PC-3 (cell line): ENCODE results near the gene TARP.

Source experiments
- ATAC-seq: fragments of 200-7000 bp; cut with Tn5 transposase; 2 replicates; pipeline ENCODE4 v1.9.1; 2020; ENCODE audit warnings: mild to moderate bottlenecking, moderate library complexity
- BruUV-seq: library from RNA; stranded (reverse); fragments of 400-500 nt; replicated peaks from 2 replicates; lab custom pipeline; 2021; lab: Mats Ljungman, UMichigan
- CTCF ChIA-PET: fragments of 300-600 bp; sonication (Branson Sonifier 250); formaldehyde crosslinking; loops from one replicate; lab custom pipeline; 2022; ENCODE audit warnings: antibody characterized with exemption; lab: Charles Lee
- POLR2A ChIA-PET: fragments of 300-600 bp; sonication (Branson Sonifier 250); formaldehyde crosslinking; loops from one replicate; lab custom pipeline; 2022; ENCODE audit warnings: antibody characterized with exemption; ENCODE audit not compliant: unreplicated experiment; lab: Charles Lee
- DNase-seq: peaks from one replicate; pipeline ENCODE4 v3.0.0-alpha.2; 2015
- H2AFZ ChIP-seq: fragments of 300-600 bp; sonication (generic); 2 replicates; pipeline ENCODE4 v1.6.0; 2016; ENCODE audit warnings: antibody characterized with exemption, low read length
- H3F3A ChIP-seq: fragments of 300-600 bp; sonication (generic); one replicate; pipeline ENCODE4 v1.6.0; 2017; ENCODE audit warnings: antibody characterized with exemption, low read length, control low read depth, mild to moderate bottlenecking; ENCODE audit not compliant: unreplicated experiment
- H3K27ac ChIP-seq: fragments of 300-600 bp; sonication (generic); 2 replicates; pipeline ENCODE4 v1.5.1; 2016; ENCODE audit warnings: mild to moderate bottlenecking, low read length
- H3K27me3 ChIP-seq: fragments of 300-600 bp; sonication (generic); 2 replicates; pipeline ENCODE4 v1.6.1; 2016; ENCODE audit warnings: low read length, mixed read lengths
- H3K36me3 ChIP-seq: fragments of 300-600 bp; sonication (generic); 2 replicates; pipeline ENCODE4 v1.6.1; 2016; ENCODE audit warnings: low read depth, mixed run types, low read length, mixed read lengths
- H3K4me1 ChIP-seq: fragments of 300-600 bp; sonication (generic); 2 replicates; pipeline ENCODE4 v1.5.1; 2016; ENCODE audit warnings: low read length; ENCODE audit not compliant: insufficient read depth
- H3K4me2 ChIP-seq: fragments of 300-600 bp; sonication (generic); 2 replicates; pipeline ENCODE4 v1.6.0; 2016; ENCODE audit warnings: low read length
- H3K4me3 ChIP-seq: fragments of 300-600 bp; sonication (generic); 2 replicates; pipeline ENCODE4 v1.5.1; 2016; ENCODE audit warnings: mild to moderate bottlenecking, low read length, mixed read lengths
- H3K79me2 ChIP-seq: fragments of 300-600 bp; sonication (generic); 2 replicates; pipeline ENCODE4 v1.6.1; 2017; ENCODE audit warnings: low read length, mixed read lengths
- H3K9ac ChIP-seq: fragments of 300-600 bp; sonication (generic); 2 replicates; pipeline ENCODE4 v1.6.0; 2016; ENCODE audit warnings: mild to moderate bottlenecking, low read length
- H3K9me2 ChIP-seq: fragments of 300-600 bp; sonication (generic); replicated peaks from 2 replicates; pipeline ENCODE4 v1.6.1; 2016; ENCODE audit warnings: mixed run types, low read length, mixed read lengths
- H3K9me3 ChIP-seq: fragments of 300-600 bp; sonication (generic); 2 replicates; pipeline ENCODE4 v1.6.1; 2016; ENCODE audit warnings: low read length, mixed read lengths
- H4K20me1 ChIP-seq: fragments of 300-600 bp; sonication (generic); 2 replicates; pipeline ENCODE4 v1.6.1; 2016; ENCODE audit warnings: low read length, mixed read lengths
- EZH2 ChIP-seq: fragments of 300-600 bp; sonication (generic); IDR thresholded peaks from one replicate; pipeline ENCODE4 v1.6.1; 2017; ENCODE audit warnings: antibody characterized with exemption, mild to moderate bottlenecking, low read length; ENCODE audit not compliant: unreplicated experiment
- EZH2phosphoT487 ChIP-seq: fragments of 300-600 bp; sonication (generic); IDR thresholded peaks from 2 replicates; pipeline ENCODE4 v1.6.1; 2018; ENCODE audit warnings: mild to moderate bottlenecking, antibody characterized with exemption, low read length, borderline replicate concordance
- intact Hi-C: fragments of 100-400 bp; cut with micrococcal nuclease; formaldehyde crosslinking; loops from 2 replicates; pipeline ENCODE4 v1.9.0; 2023
- TF ChIP-seq, protein P1 (sequence below): fragments of 300-600 bp; sonication (generic); conservative IDR thresholded peaks from 2 replicates; pipeline ENCODE4 v1.5.1; 2017; ENCODE audit warnings: antibody characterized with exemption, low read depth, mild to moderate bottlenecking, low read length

The TARP gene

DNA sequence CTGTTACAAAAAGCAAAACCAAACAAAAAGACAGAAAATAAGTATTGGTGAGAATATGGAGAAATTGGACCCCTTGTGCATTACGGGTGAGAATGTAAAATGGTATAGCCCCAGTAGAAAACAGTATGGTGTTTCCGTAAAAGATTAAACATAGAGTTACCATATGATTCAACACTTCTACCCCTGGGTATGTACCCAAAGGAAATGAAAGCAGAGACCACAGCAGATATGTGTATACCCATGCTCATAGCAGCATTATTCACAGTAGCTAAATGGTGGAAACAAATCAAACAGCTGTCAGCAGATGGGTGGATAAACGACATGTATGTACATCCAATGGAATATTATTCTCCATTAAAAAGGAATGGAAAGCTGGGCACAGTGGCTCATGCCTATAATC is 53.0 kb downstream of the TARP start:
- ChIA-PET CTCF (no interaction called here), POLR2A (no interaction called here)
- H3F3A ChIP-seq = no peaks in the 10 kb centered on the region
- peaks cover 6% of the 10 kb centered on the region; the same call in 1 of the 2 replicates for H3K36me3 ChIP-seq
- ATAC-seq (no peak), DNase-seq (no peak)
- H3K4me1 ChIP-seq = no peaks in the 10 kb centered on the region
- no peak overlapping the region for H3K4me3 ChIP-seq
- intact Hi-C loops = loop anchor here (5.0 kb wide), 1 partner anchor 43 kb away; the partner anchor contains the start of gene STARD3NL
- H3K27ac ChIP-seq = no peak overlapping the region
- H3K9ac ChIP-seq = no peak overlapping the region
- TF ChIP-seq EZH2 = no peak
- TF ChIP-seq, protein P1, sequence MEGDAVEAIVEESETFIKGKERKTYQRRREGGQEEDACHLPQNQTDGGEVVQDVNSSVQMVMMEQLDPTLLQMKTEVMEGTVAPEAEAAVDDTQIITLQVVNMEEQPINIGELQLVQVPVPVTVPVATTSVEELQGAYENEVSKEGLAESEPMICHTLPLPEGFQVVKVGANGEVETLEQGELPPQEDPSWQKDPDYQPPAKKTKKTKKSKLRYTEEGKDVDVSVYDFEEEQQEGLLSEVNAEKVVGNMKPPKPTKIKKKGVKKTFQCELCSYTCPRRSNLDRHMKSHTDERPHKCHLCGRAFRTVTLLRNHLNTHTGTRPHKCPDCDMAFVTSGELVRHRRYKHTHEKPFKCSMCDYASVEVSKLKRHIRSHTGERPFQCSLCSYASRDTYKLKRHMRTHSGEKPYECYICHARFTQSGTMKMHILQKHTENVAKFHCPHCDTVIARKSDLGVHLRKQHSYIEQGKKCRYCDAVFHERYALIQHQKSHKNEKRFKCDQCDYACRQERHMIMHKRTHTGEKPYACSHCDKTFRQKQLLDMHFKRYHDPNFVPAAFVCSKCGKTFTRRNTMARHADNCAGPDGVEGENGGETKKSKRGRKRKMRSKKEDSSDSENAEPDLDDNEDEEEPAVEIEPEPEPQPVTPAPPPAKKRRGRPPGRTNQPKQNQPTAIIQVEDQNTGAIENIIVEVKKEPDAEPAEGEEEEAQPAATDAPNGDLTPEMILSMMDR = no peak
- no peak for TF ChIP-seq EZH2phosphoT487
- no peak overlapping the region for H2AFZ ChIP-seq
- no peaks in the 10 kb centered on the region for H3K9me2 ChIP-seq
- no peaks in the 10 kb centered on the region for H4K20me1 ChIP-seq
- H3K27me3 ChIP-seq = no peaks in the 10 kb centered on the region
- no peak overlapping the region for H3K4me2 ChIP-seq
- no peaks in the 10 kb centered on the region for H3K9me3 ChIP-seq
- no TSS peak for BruUV-seq
- H3K79me2 ChIP-seq = no peaks in the 10 kb centered on the region

DNA sequence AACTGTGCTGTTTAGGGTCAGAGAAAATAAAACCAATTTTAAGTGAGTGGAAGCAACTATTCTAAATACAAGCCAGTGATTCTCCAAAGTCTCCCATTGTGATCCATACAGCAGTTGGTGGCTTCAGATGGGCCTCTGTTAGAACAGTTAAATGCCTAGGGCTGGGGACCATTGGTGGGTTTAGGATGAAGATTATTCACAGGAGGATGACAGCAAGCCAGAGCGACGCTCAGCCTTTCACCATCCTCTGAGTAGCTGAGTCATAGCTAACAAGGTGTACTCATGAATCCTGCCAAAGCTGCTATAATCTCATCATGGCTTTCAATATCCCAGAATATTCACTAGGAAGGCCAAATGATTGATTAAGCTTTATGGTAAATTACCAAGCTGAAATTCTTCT is 55.8 kb downstream of the TARP start:
- Histone ChIP-seq H3K79me2 (no peaks in the 10 kb centered on the region), H3K4me1 (no peaks in the 10 kb centered on the region), H3K4me3 (no peak overlapping the region), H3K9me2 (no peaks in the 10 kb centered on the region), H3K9me3 (no peaks in the 10 kb centered on the region), H4K20me1 (no peaks in the 10 kb centered on the region), H3K27me3 (no peaks in the 10 kb centered on the region), H3F3A (no peaks in the 10 kb centered on the region), H3K27ac (no peak overlapping the region), H2AFZ (no peak overlapping the region), H3K9ac (no peak overlapping the region), H3K36me3 (peaks cover 6% of the 10 kb centered on the region; the same call in 1 of the 2 replicates), H3K4me2 (no peak overlapping the region)
- no peak for DNase-seq
- ChIA-PET CTCF (no interaction called here), POLR2A (interaction anchor here (0.6 kb wide), 1 partner anchor 121 kb away, joined by 10 read pairs; no protein-coding TSS in a partner anchor)
- ATAC-seq = no peak
- TF ChIP-seq, protein P1 = no peak
- TF ChIP-seq EZH2 (no peak), EZH2phosphoT487 (no peak)
- no TSS peak for BruUV-seq
- intact Hi-C loops = no loop called here

DNA sequence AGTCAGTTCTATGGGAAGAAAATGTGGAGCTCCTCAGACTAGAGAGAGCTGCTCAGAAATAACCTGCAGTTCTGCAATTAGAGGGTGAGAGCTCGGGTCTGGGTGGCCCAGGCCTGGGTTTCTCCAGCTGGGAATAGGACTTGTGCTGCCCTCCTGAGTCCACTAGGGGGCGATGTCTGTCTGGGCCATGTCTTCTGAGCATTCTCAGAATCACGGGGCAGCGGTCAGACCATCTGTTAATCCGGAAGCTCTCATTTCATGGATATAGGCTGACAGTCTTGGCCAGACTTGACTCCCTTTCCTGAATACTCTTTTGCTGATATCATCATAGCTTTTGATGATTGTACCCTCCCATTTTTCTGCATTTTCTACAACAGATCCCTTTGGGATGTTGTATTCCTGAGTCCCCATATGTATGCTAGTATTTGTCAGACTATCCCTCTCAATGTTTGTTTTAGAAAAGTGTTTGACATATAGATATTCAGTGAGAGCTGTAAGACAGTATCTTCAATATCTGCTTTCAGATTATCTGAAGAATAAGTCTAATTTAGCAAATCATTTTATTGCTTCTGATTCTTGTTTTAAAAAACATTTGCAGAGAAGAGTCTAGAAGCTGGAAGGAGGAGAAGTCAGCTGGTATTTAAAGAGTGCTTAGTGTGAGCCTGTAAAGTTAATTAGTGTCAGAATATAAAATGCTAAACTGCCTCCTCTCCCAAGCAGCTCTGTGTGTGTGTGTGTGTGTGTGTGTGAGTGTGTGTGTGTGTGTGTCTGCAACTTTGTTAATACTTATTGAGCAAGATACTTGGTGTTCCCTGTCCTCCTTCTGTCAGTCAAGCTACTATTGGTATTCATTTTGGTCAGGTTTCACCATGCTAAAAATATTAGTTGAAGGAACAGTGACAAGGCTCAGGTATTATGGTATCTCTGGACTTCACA is 57.4 kb downstream of the TARP start:
- Histone ChIP-seq H3K79me2 (no peaks in the 10 kb centered on the region), H3K27me3 (no peaks in the 10 kb centered on the region), H3F3A (no peaks in the 10 kb centered on the region), H4K20me1 (no peaks in the 10 kb centered on the region), H3K27ac (no peak overlapping the region), H3K4me3 (no peak overlapping the region), H3K36me3 (peaks cover 6% of the 10 kb centered on the region; the same call in 1 of the 2 replicates), H3K4me1 (no peaks in the 10 kb centered on the region), H3K9me3 (no peaks in the 10 kb centered on the region), H3K9ac (no peak overlapping the region), H3K9me2 (no peaks in the 10 kb centered on the region), H2AFZ (no peak overlapping the region), H3K4me2 (no peak overlapping the region)
- DNase-seq (peak; percentile 68), ATAC-seq (peak; percentile 96)
- intact Hi-C loops = no loop called here
- no TSS peak for BruUV-seq
- TF ChIP-seq, protein P1 = peak; percentile 91
- TF ChIP-seq EZH2 = no peak
- POLR2A ChIA-PET = no interaction called here
- CTCF ChIA-PET = interaction anchor here (0.6 to 1.5 kb wide), 7 partner anchors 19 to 314 kb away, joined by 3 to 8 read pairs (median 4); partner anchors contain the start of gene SFRP4
